ENCODE measurements around the gene ALG14.

ALG14 gene

GRCh38 chr1:94962409-94963265 lies 110.1 kb downstream of the ALG14 start:
- Histone ChIP-seq H3K36me3 (replicated peaks; ENCODE audit: low read depth, low read length) (no peaks in the 10 kb centered on the region), H4K20me1 (ENCODE audit: insufficient read depth, low read length) (no peaks in the 10 kb centered on the region), H3K27ac (ENCODE audit: low read length) (peak overlapping the region; percentile 53), H3K27me3 (ENCODE audit: low read depth, low read length) (no peaks in the 10 kb centered on the region), H3K4me3 (ENCODE audit: low read length) (peak overlapping the region; percentile 75), H3K4me1 (ENCODE audit: low read length) (peaks cover 22% of the 10 kb centered on the region), H2AFZ (ENCODE audit: low read depth, low read length) (peak overlapping the region; percentile 69), H3K79me2 (ENCODE audit: low read length) (no peaks in the 10 kb centered on the region), H3K9me3 (ENCODE audit: insufficient read depth, low read length) (no peaks in the 10 kb centered on the region), H3K9ac (ENCODE audit: low read length) (peak overlapping the region; percentile 61), H3K4me2 (ENCODE audit: low read length) (peak overlapping the region; percentile 86)
- no peak for TF ChIP-seq CTCF (IDR thresholded peaks at IDR 0.05; ENCODE audit: low read depth, low read length)
- TF ChIP-seq EZH2phosphoT487 (IDR thresholded peaks at IDR 0.05; ENCODE audit: low read depth): no peak

- Histone ChIP-seq H2AFZ (ENCODE audit: low read depth, low read length) (no peak overlapping the region), H3K4me2 (ENCODE audit: low read length) (peak overlapping the region; percentile 86)
These were observed 110.8 kb downstream of the ALG14 start for GRCh38 chr1:94961988-94962387.

GRCh38 chr1:94961582-94961981 lies 111.2 kb downstream of the ALG14 start:
- Histone ChIP-seq H3K27me3 (ENCODE audit: low read depth, low read length) (no peaks in the 10 kb centered on the region), H3K27ac (ENCODE audit: low read length) (no peak overlapping the region), H3K4me1 (ENCODE audit: low read length) (peaks cover 22% of the 10 kb centered on the region), H4K20me1 (ENCODE audit: insufficient read depth, low read length) (no peaks in the 10 kb centered on the region), H2AFZ (ENCODE audit: low read depth, low read length) (peak overlapping the region; percentile 69), H3K9ac (ENCODE audit: low read length) (no peak overlapping the region), H3K79me2 (ENCODE audit: low read length) (no peaks in the 10 kb centered on the region), H3K36me3 (replicated peaks; ENCODE audit: low read depth, low read length) (no peaks in the 10 kb centered on the region), H3K9me3 (ENCODE audit: insufficient read depth, low read length) (no peaks in the 10 kb centered on the region), H3K4me3 (ENCODE audit: low read length) (no peak overlapping the region), H3K4me2 (ENCODE audit: low read length) (no peak overlapping the region)
- TF ChIP-seq EZH2phosphoT487 (IDR thresholded peaks at IDR 0.05; ENCODE audit: low read depth) (no peak), CTCF (IDR thresholded peaks at IDR 0.05; ENCODE audit: low read depth, low read length) (no peak)

More at GRCh38 chr1:94961988-94962387, 110.8 kb downstream of the ALG14 start:
- Histone ChIP-seq H3K9ac (ENCODE audit: low read length) (no peak overlapping the region), H3K27ac (ENCODE audit: low read length) (no peak overlapping the region), H3K27me3 (ENCODE audit: low read depth, low read length) (no peaks in the 10 kb centered on the region), H3K9me3 (ENCODE audit: insufficient read depth, low read length) (no peaks in the 10 kb centered on the region), H3K36me3 (replicated peaks; ENCODE audit: low read depth, low read length) (no peaks in the 10 kb centered on the region), H4K20me1 (ENCODE audit: insufficient read depth, low read length) (no peaks in the 10 kb centered on the region), H3K4me1 (ENCODE audit: low read length) (peaks cover 22% of the 10 kb centered on the region), H3K79me2 (ENCODE audit: low read length) (no peaks in the 10 kb centered on the region), H3K4me3 (ENCODE audit: low read length) (no peak overlapping the region)
- TF ChIP-seq EZH2phosphoT487 (IDR thresholded peaks at IDR 0.05; ENCODE audit: low read depth) (no peak), CTCF (IDR thresholded peaks at IDR 0.05; ENCODE audit: low read depth, low read length) (no peak)

GRCh38 chr1:94958081-94958480 lies 114.7 kb downstream of the ALG14 start:
- no peak for TF ChIP-seq CTCF (IDR thresholded peaks at IDR 0.05; ENCODE audit: low read depth, low read length)
- TF ChIP-seq EZH2phosphoT487 (IDR thresholded peaks at IDR 0.05; ENCODE audit: low read depth): no peak
- H3K4me2 ChIP-seq (ENCODE audit: low read length): no peak overlapping the region
- no peaks in the 10 kb centered on the region for H4K20me1 ChIP-seq (ENCODE audit: insufficient read depth, low read length)
- no peaks in the 10 kb centered on the region for H3K36me3 ChIP-seq (replicated peaks; ENCODE audit: low read depth, low read length)
- H2AFZ ChIP-seq (ENCODE audit: low read depth, low read length): no peak overlapping the region
- no peaks in the 10 kb centered on the region for H3K9me3 ChIP-seq (ENCODE audit: insufficient read depth, low read length)
- no peak overlapping the region for H3K4me3 ChIP-seq (ENCODE audit: low read length)
- peaks cover 19% of the 10 kb centered on the region for H3K4me1 ChIP-seq (ENCODE audit: low read length)
- no peak overlapping the region for H3K9ac ChIP-seq (ENCODE audit: low read length)
- H3K27me3 ChIP-seq (ENCODE audit: low read depth, low read length): no peaks in the 10 kb centered on the region
- no peak overlapping the region for H3K27ac ChIP-seq (ENCODE audit: low read length)
- no peaks in the 10 kb centered on the region for H3K79me2 ChIP-seq (ENCODE audit: low read length)
